Hematopoietic multipotent progenitor cell (in vitro differentiated cells): ENCODE results near the gene RELN. TPM values are rescaled to one million over a fixed set of nuclear protein-coding genes. Genes with fewer than 3 reads are reported as not detected.
"Not testable (repeated sequence)": the region's sequence is repeated elsewhere in the genome, so short reads cannot be mapped to it uniquely, and the experiment has no call there.

Experiments
- DNase-seq, 3 donors: peaks; one replicate each; pipeline ENCODE4 v3.0.0-alpha.2; 2011 to 2015; ENCODE audit warnings: low read depth in 2 of 3, low spot score in 2 of 3
- total RNA-seq: library from RNA; depleted of rRNA; stranded (reverse); fragments of >200 nt; gene quantifications from one replicate; pipeline ENCODE4 v1.2.3, GENCODE V29; 2012

RELN gene
- not detected for total RNA-seq

DNA sequence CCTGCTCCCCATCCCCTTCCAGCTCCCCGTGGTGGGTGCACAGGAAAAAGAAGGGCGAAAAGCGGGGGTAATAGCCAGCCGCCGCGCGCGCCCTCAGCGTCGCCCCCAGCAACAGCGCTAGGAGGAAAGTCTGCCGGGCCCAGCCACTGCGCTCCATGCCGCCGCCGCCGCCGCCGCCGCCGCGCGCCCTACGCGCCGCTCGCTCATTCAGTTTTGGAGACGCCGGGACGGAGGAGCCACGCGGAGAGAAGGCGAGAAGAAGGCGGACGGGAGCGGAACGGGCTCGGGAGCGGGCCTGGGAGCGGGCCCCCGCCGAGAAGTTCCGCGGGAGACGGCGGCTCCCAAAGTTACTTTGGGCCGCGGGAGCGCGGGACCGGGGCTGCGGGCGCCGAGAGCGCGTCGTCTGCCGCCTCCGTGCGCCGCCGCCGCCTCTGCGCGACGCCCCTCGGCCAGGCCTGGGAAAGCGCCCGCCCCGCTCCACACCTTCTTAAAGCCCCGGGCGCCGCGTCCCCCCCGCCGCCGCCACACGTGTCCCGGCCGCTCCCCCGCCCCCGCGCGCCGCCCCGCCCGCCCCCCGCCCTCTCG is at the start of gene RELN:
TSS of gene RELN (minus strand) at position 459 of the 585 bp plus-strand sequence. CDS start at position 157, 302 bp downstream.
- peak in 2 of 3 donors; percentile 18 to 26 for DNase-seq

DNA sequence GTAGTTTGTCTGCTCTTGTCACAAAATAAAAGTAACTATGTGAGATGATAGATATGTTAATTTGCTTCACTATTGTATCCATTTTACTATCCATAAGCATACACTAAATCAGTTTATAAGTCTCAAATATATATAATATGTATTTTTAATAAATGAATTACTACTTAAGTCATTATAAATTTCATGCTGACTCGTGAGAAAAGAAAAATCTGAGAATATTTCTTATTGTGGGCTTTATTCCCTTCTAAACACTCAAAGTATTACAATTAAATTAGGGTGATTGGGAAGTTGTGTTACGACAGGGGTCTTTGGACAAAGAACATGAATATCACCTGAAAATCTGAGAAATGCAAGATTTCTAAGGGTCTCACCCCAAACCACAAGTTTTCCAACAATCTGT is 48.7 kb upstream of the RELN start:
- no peak for DNase-seq

DNA sequence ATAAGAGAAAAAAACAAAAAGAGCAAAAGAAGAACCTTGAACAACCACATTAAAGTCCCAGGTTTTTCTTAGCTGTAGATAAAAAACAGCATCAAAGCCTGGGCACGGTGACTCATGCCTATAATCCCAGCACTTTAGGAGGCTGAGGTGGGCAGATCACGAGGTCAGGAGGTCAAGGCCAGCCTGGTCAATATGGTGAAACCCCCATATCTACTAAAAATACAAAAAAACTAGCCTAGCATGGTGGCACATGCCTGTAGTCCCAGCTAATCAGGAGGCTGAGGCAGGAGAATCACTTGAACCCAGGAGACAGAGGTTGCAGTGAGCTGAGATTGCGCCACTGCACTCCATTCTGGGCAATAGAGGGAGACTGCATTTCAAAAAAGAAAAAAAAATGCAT is 47.4 kb upstream of the RELN start:
- DNase-seq: not testable (repeated sequence)

DNA sequence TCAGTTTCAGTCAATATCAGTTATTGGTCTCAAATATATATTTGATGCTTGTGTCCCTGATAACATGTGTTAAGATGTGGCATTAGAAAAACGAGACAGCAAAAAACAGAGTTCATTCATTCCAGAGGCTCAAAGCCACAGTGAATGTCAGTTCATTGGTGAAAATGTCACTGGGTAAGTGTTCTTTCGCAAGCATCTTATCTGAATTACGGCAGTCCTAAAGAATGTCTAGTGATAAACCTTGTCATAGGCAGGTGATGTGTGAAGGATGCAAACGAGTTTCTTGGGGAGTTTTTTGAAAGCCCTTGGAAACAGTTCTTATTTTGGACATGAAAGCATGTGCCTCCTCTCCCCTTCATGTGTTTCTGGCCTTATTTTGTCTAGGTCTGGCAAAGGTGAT is 45.9 kb upstream of the RELN start:
- DNase-seq: no peak

DNA sequence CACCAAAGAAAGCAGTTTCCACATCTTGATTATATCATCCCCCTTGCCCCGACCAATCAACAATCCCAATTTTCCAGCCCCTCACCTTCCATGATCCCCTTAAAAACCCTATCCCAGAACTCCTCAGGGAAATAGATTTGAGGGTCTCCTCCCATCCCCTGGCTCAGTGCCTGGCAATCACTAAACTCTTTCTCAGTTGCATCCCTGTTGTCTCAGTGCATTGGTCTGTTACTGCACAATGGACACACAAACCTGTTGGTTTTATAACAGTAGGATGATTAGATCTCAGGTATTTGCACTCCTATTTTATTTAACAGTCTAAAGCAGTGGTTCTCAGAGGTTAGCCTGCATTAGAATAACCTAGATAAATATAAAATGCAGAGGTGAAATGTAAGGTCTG is 45.2 kb upstream of the RELN start:
- no peak for DNase-seq

DNA sequence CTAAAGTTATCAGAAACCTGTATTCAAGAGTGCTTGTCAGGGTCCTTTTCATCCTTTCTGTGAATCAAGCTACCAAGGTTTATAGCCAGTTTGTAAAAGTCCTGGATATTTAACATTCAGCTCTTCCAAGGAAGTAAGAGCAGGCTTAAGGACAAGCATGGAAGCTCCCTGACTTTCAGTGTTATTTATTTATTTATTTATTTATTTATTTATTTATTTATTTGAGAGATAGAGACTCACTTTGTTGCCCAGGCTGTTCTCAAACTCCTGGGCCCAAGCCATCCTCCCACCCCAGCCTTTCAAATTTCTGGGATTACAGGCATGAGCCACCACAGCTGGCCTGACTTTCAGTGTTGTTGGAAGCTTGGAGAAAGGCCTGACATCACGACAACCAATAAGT is 44.4 kb upstream of the RELN start:
- DNase-seq: no peak

DNA sequence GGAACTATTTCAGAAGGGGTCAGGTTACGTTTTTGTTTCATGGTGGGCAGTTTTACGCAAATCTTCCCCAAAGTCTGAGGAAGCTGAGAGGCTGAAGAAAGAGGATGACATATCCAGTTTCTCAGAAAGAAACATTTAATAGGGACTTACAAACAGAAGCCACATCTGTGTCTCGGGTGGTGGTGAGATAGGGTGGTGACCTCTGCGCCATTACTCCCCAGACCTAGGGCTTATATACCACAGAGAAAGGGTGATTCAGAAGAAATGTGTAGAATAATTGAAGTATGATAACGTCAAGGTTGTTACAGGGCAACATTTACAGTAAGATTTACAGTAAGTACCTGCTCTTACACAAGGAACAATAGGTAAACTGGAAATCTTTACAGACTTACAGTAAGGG is 43.0 kb upstream of the RELN start:
- DNase-seq: no peak

DNA sequence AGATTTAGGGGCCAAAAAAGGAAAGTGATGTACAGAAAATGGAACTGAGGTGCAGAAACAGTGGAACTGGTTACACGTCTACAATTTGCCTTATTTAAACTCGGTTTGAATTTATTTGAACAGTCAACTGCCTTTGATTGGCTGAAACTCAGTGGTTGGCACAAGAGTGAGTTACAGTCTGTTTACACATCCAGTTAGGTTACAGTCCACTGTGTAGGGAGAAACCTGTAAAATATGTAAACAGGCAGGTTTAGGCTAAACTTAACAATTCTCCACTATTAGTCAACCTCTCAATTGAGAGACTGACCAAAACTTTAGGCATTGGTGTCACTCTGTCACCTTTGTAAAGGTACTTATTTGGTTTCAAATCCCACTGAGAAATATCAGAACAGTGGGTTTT is 40.3 kb upstream of the RELN start:
- DNase-seq: no peak

DNA sequence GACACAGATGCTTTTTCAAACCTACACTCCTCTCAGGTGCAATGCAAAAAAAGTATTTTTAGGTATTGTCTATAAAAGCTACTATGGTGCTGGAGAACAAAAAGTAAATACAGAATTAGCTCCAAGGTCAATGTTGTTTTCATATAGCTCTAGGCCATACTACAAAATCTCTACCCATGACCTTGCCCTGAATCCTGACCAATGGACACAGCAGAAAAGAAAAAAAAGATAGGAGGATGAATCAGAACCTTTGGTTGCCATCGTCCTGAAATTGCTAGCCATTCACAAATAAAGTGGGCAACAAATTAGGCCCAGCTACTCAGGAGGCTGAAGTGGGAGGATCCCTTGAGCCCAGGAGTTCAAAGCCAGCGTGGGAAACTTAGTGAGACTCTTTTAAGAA is 35.2 kb upstream of the RELN start:
- no peak for DNase-seq

DNA sequence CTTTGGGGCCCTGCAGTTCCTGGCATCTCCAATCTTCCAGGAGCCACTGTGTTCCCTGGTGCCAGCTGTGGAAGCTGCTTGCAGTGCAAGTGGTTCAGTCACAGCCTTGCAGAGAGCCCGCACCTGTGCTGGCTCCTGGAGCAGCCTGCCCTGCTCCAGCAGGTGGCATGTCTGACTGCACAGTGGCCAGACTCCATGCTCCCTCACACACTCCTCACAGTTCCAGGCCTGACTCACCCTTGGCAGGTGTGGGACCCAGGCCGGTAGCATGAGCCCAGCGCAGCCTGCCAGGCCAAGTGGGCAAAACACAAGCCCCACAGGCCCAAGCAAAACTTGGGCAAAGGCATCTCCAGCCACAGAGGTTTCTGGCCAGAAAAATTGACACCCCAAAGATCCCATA is 33.6 kb upstream of the RELN start:
- no peak for DNase-seq

DNA sequence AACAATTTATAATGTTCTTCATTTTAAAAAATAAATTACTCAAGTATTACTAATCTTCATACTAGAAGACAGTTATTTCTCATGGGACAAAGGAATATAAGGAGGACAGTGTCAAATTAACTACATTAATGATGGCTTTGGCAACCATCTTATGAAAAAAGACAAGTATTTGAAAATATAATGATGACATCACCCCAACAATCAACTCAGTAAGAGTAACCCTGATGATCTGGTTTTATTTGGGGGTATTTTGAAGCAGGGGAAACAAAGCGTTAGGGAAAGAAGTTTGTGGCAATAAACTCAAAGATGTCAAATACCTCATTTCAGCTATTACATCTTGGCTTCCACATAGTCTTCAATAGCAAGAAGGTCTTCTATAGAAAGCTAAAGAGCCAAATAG is 29.0 kb upstream of the RELN start:
- no peak for DNase-seq

DNA sequence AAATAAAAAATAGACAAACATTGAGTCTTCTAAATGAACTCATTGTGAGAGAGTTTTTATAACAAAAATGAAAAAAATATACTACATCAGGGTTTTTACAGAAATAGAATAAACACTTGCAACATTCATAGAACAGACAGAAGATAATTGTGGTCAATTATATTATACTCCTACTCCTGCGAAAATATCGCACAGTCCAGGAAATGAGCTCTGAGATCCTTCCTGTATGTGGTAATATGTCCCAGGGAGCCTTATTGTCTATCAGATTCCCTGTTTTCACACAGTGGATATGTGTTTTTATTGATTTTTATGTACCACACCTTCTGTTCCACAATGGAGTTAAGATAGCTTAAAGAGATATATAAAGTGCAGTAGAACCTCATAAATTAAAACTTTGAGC is 27.5 kb upstream of the RELN start:
- no peak for DNase-seq

DNA sequence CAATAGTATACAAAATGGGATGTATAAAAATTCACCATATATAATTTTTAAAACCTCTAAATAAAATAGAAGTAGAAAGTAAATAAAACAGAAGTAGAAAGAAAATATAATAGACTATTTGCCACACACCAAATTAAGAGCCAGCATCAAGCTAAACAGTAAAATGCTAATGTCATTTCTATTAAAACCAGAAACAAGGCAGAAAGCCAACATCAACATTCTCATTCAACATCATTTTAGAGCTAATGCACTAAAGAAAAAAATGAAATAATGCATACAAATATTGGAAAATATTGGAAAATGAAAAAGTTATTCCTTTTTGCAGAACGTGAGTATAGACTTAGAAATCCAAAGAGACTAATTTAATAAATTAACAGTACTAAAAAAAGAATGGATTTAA is 23.4 kb upstream of the RELN start:
- DNase-seq: no peak

DNA sequence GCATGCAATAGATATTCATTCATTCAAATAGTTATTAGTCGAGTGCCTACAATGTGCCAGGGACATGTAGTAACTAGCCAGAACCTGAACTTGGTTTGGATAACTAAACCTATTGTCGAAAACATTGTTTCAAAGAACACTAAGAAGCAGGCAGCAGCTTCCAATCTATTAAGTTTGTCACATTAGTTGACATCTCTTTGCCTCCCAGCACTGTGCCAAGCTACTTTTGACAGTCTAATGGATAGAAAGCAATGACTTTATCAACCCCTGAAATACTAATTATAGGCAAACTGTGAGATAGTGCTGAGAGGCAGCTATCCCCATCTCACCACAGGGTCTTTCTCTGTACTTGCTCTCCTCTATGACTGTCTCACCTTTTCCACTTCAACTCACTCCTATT is 22.4 kb upstream of the RELN start:
- no peak for DNase-seq

DNA sequence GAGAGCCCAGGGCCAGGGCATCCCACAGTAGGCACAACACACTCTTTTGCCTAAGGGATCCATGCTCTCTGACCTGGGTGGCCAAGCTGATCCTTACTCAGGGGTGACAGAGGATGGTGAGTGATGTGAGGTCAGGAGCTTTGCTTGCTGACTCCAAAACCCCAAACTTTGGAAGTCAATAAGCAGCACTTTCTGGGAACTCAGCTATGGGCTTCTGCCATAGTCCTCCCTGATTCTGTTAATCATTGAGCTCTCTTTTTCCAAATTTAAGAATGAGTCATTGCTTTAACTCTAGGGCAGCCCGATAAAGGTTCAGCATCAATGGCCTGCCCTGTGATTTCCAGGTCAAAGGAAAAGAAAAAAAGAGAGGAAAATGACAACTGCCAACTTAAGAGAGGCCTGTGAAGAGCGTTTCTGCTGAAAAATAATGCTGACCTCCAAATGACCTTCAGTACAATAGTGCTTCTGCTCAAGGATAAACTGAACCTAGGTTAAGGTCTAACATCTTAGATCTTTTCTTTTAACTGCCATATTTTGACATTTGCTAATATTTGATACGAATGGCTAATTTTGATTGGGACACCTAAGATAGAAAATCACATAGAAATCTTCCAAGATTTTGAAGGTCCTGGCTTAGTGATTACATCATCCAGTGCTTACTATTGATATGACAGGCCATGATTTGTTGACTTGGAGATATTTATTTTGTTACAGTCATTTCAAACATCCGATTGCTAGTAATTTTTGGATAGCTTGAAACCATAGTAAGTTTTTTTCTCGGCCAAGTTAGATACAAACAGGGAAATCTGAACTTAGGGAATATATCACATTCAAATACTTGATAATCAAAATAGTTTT is 20.8 kb upstream of the RELN start:
- no peak for DNase-seq

DNA sequence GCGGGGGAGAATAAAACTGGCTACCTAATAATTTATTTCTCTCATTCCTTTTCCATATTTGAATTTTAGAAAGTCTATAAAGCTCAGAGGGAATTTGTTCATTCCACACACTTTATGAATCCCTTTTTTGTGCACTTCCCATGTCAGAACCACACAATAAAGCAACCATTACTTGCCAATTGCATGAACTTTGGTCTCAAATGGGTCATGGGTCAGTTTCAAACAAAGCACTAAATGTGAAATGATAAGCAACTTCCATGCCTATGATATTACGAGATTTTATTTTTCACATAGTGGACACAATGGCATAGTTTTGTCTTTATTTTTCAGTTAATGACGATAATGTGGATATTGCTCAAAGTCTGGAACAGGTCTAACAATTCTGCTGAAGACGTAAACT is 18.6 kb upstream of the RELN start:
- DNase-seq: no peak

DNA sequence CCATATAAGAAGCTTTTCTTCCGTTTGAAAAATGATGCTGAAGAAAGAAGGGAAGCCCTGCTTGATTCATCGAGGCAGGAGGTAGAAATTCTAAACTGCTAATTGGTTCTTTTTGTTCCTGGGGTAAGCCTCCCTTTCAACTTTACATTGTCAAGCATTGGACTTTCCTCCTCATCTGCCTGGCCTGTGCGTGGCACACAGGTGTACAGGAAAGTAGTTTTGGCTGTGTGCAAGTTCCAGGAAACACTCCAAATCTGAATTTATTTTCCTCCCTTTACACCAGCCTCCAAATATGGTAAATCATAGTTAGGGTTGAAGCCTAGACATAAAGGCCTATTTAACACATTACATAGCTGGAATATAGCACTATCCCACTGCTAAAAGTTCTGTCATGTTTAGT is 18.2 kb upstream of the RELN start:
- DNase-seq: no peak

DNA sequence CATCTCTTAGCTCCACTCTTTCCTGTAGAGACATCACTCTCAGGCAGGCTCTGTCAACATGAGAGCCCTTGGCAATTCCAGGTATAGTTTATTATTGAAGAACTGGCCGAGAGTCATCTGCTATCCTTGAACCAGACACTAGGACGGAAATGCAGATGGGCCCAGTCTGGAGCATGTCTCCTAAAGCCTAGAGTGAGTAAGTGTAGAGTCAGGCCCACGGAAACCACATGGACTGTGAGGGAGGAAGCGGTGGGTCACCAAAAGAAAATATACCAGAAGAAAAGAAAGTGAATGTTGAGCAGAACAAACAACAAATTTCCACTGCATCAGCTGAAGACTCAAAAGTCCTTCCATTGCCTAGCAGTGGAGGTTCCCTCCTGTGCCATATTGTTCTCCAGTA is 15.7 kb upstream of the RELN start:
- DNase-seq: no peak

DNA sequence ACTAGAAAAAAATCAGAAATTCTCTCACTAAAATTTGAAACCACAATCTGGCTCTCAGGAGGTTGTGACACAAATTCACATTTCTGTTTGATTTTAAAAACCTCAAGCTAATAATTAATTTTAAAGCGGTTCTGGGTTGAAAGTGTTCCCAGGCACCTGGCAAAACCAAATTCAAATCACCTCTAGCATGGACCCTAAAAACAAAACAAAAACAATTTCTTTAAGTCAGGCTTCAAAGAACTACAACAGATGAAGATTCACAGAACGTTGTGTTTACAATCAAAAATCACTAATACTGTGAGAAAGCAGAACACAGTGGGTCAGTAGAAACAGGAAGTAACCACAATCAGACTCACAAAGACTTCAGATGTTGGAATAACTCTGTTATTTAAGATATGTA is 7.2 kb upstream of the RELN start:
- DNase-seq: no peak

DNA sequence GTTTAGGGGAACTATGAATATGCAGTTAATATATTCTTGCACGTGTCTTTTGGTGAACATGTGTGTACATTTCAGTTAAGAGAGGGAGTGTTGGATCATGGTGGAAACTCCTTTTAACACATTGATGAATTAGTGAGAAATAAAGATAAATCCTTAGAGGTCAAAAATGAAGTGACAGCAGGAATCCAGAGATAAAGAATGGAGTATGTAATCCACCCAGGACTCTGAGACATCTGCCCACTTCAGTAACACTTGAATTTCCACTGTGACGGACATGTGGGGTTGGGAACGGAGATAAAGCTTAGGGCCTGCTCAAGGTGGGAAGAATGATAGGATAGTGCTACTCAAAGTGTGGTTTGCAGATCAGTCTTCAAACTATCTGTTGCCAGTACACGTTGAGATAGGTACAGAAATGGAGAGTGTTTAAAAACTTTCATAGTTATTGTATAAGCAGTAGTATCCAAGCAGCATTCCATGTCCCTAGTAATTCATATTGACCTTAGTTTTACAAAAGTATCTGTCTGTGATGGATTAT is 6.6 kb upstream of the RELN start:
- DNase-seq: no peak

DNA sequence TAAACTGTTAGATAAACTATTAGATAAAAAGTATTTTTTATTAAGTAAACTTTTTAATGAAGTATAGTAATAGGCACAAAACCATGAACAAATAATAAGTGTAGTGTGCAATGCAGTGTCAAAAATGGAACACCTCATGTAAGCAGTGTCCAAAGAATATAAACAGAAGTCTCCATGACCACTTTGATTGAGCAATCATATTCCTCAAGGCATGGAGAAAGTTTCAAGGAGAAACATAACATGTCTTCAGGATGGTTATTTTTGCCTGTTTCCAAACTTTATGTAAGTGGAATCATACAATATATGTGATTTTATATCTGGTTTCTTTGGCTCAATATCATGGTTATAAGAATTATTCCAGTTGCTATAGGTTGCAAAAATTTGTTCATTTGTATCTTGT is 6.1 kb upstream of the RELN start:
- DNase-seq: no peak

DNA sequence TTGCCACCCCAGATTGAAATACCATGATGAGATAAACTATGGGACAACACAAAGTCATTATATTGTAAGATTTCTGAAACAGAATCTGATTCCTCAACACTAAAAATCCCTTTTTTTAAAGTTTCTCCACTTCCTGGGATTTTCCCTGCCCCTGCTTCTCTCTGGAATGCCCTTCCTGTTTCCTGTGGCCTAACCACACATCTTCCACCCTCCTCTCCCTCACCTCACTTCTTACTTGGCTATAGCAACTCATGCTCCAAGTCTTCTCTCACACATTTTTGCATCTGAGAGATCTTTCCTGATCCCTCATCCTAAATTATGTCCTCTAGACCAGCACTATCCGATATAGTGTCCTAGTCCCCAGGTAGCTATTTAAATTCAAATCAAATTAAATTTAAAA is 4.1 kb upstream of the RELN start:
- DNase-seq: no peak
